ENCODE data around the gene PLXNA4.

PLXNA4 gene

GRCh38 chr7:132077971-132078685 lies 498.1 kb downstream of the PLXNA4 start:
- DNase-seq (ENCODE audit: low read depth), result no peak
- no peak for TF ChIP-seq CTCF (IDR thresholded peaks at IDR 0.05; ENCODE audit: low read depth, low read length, missing control alignments)

DNA sequence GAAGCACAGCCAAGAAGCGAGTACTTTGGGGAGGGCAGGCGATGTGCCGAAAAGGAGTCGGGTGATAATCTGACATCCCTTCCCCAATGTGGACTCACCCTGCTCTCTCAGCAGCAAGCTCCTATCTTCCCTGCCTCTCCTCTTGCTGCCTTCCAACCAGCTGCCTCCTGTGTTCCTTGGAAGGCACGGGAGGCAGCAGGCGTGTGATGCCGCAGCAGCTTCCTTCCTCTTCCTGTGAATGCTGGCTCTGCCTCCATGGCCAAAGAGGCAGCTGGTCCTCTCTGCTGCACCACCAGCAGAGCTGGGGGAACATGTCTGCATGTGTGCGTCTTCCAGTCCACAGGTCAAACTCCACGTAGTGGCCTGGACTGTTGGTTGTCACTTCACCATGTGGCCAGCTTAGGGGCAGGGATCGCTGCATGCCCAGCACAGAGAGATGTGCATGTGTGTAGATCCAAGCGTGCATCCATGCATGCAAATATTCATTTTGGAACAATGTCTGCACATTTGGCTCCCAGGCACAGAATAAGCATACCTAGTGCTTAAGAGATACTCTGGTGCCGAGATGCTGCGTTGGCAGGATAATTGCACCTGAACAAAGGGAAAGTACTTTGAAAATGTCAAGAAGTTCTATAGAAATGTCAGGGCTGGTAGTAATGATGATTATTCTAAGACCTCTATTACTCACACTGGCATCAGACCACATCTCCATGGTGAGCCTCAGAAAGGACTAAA lies 499.8 kb downstream of the PLXNA4 start:
- DNase-seq (ENCODE audit: low read depth), result no peak
- H3K4me3 ChIP-seq (ENCODE audit: low read depth, low read length), result no peak overlapping the region
- TF ChIP-seq CTCF (IDR thresholded peaks at IDR 0.05; ENCODE audit: low read depth, low read length, missing control alignments), result no peak

More at GRCh38 chr7:132077971-132078685, 498.1 kb downstream of the PLXNA4 start:
- no peak overlapping the region for H3K4me3 ChIP-seq (ENCODE audit: low read depth, low read length)

GRCh38 chr7:132075515-132075914 lies 500.8 kb downstream of the PLXNA4 start:
- H3K4me3 ChIP-seq (ENCODE audit: low read depth, low read length), result no peak overlapping the region
- no peak for TF ChIP-seq CTCF (IDR thresholded peaks at IDR 0.05; ENCODE audit: low read depth, low read length, missing control alignments)
- no peak for DNase-seq (ENCODE audit: low read depth)

- no peak for DNase-seq (ENCODE audit: low read depth)
- TF ChIP-seq CTCF (IDR thresholded peaks at IDR 0.05; ENCODE audit: low read depth, low read length, missing control alignments), result no peak
- no peak overlapping the region for H3K4me3 ChIP-seq (ENCODE audit: low read depth, low read length)
Measured at GRCh38 chr7:132073920-132074589, 502.2 kb downstream of the PLXNA4 start.
